Epithelial cell of proximal tubule (primary cell): ENCODE measurements around the gene MEX3C. TPM values are rescaled to one million over a fixed set of nuclear protein-coding genes. Genes with fewer than 3 reads are reported as not detected.

ENCODE experiments used
- DNase-seq: peaks from one replicate; pipeline ENCODE4 v3.0.0-alpha.2; 2011; ENCODE audit warnings: low read depth
- H3K4me3 ChIP-seq: 2 replicates; pipeline ENCODE4 v1.5.1; 2011; ENCODE audit warnings: low read depth, mild to moderate bottlenecking, low read length
- CTCF ChIP-seq: conservative IDR thresholded peaks from 2 replicates; pipeline ENCODE4 v1.5.1; 2012; ENCODE audit warnings: low read depth, mild to moderate bottlenecking, low read length
- total RNA-seq: library from RNA; depleted of rRNA; stranded (reverse); fragments of >200 nt; gene quantifications from 2 replicates; pipeline ENCODE4 v1.2.3, GENCODE V29; 2015

The MEX3C gene
- 47.1 and 52.4 TPM in 2 replicates for total RNA-seq

- TF ChIP-seq CTCF = peak; percentile 28
- DNase-seq = peak; percentile 83
- peak within 1 kb of the TSS; percentile 91 for H3K4me3 ChIP-seq
Observed at GRCh38 chr18:51197661-51198424, at the start of gene MEX3C. Gene MEX3C, minus strand, starts transcription at chr18:51197681. Its CDS starts 361 bp downstream, at chr18:51197320.

- H3K4me3 ChIP-seq = no peak overlapping the region
- no peak for DNase-seq
- no peak for TF ChIP-seq CTCF
Observed at GRCh38 chr18:51241226-51241625, 43.7 kb upstream of the MEX3C start.

GRCh38 chr18:51236225-51236624 lies 38.7 kb upstream of the MEX3C start:
- no peak for TF ChIP-seq CTCF
- DNase-seq = peak; percentile 13
- no peak overlapping the region for H3K4me3 ChIP-seq

- DNase-seq = no peak
- TF ChIP-seq CTCF = no peak
- H3K4me3 ChIP-seq = no peak overlapping the region
Observed at GRCh38 chr18:51235009-51235789, 37.7 kb upstream of the MEX3C start.

GRCh38 chr18:51234117-51235008 lies 36.9 kb upstream of the MEX3C start:
- no peak overlapping the region for H3K4me3 ChIP-seq
- no peak for TF ChIP-seq CTCF
- peak; percentile 22 for DNase-seq

GRCh38 chr18:51229328-51229727 lies 31.8 kb upstream of the MEX3C start:
- no peak overlapping the region for H3K4me3 ChIP-seq
- no peak for DNase-seq
- no peak for TF ChIP-seq CTCF
